Liver (tissue), 3 donors: ENCODE data around the gene CSPG4.

Experiments
- EGR1 ChIP-seq, 2 donors: IDR thresholded peaks; 2 replicates each; pipeline ENCODE4 v1.6.1; 2016 to 2018; ENCODE audit warnings: antibody characterized with exemption in 2 of 2, low read depth in 2 of 2
- FOXA1 ChIP-seq: IDR thresholded peaks from 2 replicates; pipeline ENCODE4 v1.6.1; 2016; ENCODE audit warnings: antibody characterized with exemption
- JUND ChIP-seq, 2 donors: IDR thresholded peaks; 2 replicates each; pipeline ENCODE4 v1.6.1; 2016; ENCODE audit warnings: antibody characterized with exemption in 2 of 2
- TAF1 ChIP-seq: conservative IDR thresholded peaks from 2 replicates; pipeline ENCODE4 v1.6.1; 2016; ENCODE audit warnings: antibody characterized with exemption, mild to moderate bottlenecking
- YY1 ChIP-seq: IDR thresholded peaks from 2 replicates; pipeline ENCODE4 v1.6.1; 2016; ENCODE audit warnings: antibody characterized with exemption, mild to moderate bottlenecking
- TF ChIP-seq, protein P1 (sequence below): fragments of 150-350 bp; IDR thresholded peaks from 2 replicates; pipeline ENCODE4 v1.5.1; 2017; ENCODE audit warnings: improper control_type of control experiment, low read depth, low read length; ENCODE audit not compliant: missing input control
- TF ChIP-seq, protein P2 (sequence below): IDR thresholded peaks from 2 replicates; pipeline ENCODE4 v1.6.1; 2016; ENCODE audit warnings: antibody characterized with exemption
- TF ChIP-seq, protein P3 (sequence below): IDR thresholded peaks from 2 replicates; pipeline ENCODE4 v1.6.1; 2016; ENCODE audit warnings: antibody characterized with exemption, mild to moderate bottlenecking
- TF ChIP-seq, protein P4 (sequence below): IDR thresholded peaks from 2 replicates; pipeline ENCODE4 v1.6.1; 2016; ENCODE audit warnings: antibody characterized with exemption
- TF ChIP-seq, protein P5 (sequence below): IDR thresholded peaks from 2 replicates; pipeline ENCODE4 v1.6.1; 2016; ENCODE audit warnings: antibody characterized with exemption
- donor health status: healthy.
- donor health status: healthy.

DNA sequence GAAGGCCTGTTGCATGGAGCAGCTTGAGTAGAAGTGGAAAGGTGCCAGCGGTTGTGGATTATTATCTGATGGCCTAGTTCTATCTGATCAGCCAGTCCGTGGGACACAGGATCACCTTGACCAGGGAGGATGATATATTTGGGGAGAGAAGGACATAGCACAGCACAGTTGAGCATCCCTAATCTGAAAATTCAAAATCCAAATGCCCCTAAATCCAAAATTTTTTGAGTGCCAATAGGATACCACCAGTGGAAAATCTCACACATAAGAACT, 6.0 kb downstream of the CSPG4 start:
- TF ChIP-seq, protein P1, sequence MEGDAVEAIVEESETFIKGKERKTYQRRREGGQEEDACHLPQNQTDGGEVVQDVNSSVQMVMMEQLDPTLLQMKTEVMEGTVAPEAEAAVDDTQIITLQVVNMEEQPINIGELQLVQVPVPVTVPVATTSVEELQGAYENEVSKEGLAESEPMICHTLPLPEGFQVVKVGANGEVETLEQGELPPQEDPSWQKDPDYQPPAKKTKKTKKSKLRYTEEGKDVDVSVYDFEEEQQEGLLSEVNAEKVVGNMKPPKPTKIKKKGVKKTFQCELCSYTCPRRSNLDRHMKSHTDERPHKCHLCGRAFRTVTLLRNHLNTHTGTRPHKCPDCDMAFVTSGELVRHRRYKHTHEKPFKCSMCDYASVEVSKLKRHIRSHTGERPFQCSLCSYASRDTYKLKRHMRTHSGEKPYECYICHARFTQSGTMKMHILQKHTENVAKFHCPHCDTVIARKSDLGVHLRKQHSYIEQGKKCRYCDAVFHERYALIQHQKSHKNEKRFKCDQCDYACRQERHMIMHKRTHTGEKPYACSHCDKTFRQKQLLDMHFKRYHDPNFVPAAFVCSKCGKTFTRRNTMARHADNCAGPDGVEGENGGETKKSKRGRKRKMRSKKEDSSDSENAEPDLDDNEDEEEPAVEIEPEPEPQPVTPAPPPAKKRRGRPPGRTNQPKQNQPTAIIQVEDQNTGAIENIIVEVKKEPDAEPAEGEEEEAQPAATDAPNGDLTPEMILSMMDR = no peak
- TF ChIP-seq, protein P2, sequence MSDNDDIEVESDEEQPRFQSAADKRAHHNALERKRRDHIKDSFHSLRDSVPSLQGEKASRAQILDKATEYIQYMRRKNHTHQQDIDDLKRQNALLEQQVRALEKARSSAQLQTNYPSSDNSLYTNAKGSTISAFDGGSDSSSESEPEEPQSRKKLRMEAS = no peak
- TF ChIP-seq, protein P3, sequence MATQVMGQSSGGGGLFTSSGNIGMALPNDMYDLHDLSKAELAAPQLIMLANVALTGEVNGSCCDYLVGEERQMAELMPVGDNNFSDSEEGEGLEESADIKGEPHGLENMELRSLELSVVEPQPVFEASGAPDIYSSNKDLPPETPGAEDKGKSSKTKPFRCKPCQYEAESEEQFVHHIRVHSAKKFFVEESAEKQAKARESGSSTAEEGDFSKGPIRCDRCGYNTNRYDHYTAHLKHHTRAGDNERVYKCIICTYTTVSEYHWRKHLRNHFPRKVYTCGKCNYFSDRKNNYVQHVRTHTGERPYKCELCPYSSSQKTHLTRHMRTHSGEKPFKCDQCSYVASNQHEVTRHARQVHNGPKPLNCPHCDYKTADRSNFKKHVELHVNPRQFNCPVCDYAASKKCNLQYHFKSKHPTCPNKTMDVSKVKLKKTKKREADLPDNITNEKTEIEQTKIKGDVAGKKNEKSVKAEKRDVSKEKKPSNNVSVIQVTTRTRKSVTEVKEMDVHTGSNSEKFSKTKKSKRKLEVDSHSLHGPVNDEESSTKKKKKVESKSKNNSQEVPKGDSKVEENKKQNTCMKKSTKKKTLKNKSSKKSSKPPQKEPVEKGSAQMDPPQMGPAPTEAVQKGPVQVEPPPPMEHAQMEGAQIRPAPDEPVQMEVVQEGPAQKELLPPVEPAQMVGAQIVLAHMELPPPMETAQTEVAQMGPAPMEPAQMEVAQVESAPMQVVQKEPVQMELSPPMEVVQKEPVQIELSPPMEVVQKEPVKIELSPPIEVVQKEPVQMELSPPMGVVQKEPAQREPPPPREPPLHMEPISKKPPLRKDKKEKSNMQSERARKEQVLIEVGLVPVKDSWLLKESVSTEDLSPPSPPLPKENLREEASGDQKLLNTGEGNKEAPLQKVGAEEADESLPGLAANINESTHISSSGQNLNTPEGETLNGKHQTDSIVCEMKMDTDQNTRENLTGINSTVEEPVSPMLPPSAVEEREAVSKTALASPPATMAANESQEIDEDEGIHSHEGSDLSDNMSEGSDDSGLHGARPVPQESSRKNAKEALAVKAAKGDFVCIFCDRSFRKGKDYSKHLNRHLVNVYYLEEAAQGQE = no peak
- TF ChIP-seq, protein P4, sequence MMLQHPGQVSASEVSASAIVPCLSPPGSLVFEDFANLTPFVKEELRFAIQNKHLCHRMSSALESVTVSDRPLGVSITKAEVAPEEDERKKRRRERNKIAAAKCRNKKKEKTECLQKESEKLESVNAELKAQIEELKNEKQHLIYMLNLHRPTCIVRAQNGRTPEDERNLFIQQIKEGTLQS = no peak
- TF ChIP-seq TAF1 (no peak), FOXA1 (no peak), JUND (IDR thresholded peaks at IDR 0.05) (no peak), EGR1 (IDR thresholded peaks at IDR 0.05; ENCODE audit: low read depth in 2 of 2) (no peak), YY1 (no peak)
- TF ChIP-seq, protein P5, sequence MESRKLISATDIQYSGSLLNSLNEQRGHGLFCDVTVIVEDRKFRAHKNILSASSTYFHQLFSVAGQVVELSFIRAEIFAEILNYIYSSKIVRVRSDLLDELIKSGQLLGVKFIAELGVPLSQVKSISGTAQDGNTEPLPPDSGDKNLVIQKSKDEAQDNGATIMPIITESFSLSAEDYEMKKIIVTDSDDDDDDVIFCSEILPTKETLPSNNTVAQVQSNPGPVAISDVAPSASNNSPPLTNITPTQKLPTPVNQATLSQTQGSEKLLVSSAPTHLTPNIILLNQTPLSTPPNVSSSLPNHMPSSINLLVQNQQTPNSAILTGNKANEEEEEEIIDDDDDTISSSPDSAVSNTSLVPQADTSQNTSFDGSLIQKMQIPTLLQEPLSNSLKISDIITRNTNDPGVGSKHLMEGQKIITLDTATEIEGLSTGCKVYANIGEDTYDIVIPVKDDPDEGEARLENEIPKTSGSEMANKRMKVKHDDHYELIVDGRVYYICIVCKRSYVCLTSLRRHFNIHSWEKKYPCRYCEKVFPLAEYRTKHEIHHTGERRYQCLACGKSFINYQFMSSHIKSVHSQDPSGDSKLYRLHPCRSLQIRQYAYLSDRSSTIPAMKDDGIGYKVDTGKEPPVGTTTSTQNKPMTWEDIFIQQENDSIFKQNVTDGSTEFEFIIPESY = no peak
